ENCODE measurements around the gene LRRC15. TPM values are rescaled to one million over a fixed set of nuclear protein-coding genes. Genes with fewer than 3 reads are reported as not detected.

LRRC15 gene
- total and polyA plus RNA-seq, 2 donors from 2014 or later = 0.09 to 0.63 TPM

GRCh38 chr3:194401346-194401745, 31.8 kb upstream of the LRRC15 start:
- DNase-seq (peak in 1 of 5 donors; percentile 47), FAIRE-seq (no peak)
- no peak overlapping the region for H3K4me3 ChIP-seq (ENCODE audit: low read length in 3 of 3)
- H3K36me3 ChIP-seq (ENCODE audit: control insufficient read depth in 2 of 3, insufficient read depth in 3 of 3, low read length in 3 of 3) = peaks cover 0 to 8% (median 2%) of the 10 kb centered on the region in 3 donors
- no peak overlapping the region for H3K9ac ChIP-seq (ENCODE audit: low read length in 3 of 3)
- H3K9me3 ChIP-seq (ENCODE audit: control insufficient read depth in 2 of 3, insufficient read depth in 1 of 3, low read length in 3 of 3) = no peaks in the 10 kb centered on the region
- H3K27me3 ChIP-seq (ENCODE audit: control insufficient read depth, insufficient read depth, low read length) = peaks cover 8% of the 10 kb centered on the region
- H3K27ac ChIP-seq (ENCODE audit: low read depth in 2 of 2, low read length in 2 of 2) = no peak overlapping the region
- intact Hi-C loops (cut with DNase I) = no loop called here
- H3K4me1 ChIP-seq (ENCODE audit: control insufficient read depth in 2 of 3, insufficient read depth in 2 of 3, low read depth in 1 of 3, low read length in 3 of 3) = peaks cover 0 to 4% (median 0%) of the 10 kb centered on the region in 3 donors
- no peak for TF ChIP-seq CTCF (IDR thresholded peaks at IDR 0.05; ENCODE audit: borderline replicate concordance, extremely low read depth, insufficient read depth)

GRCh38 chr3:194399874-194400411, 30.4 kb upstream of the LRRC15 start:
- no peak for FAIRE-seq
- H3K9me3 ChIP-seq (ENCODE audit: control insufficient read depth in 2 of 3, insufficient read depth in 1 of 3, low read length in 3 of 3) = no peaks in the 10 kb centered on the region
- no peak for DNase-seq

GRCh38 chr3:194399166-194399565, 29.6 kb upstream of the LRRC15 start, which contains the start of gene GP5:
Gene GP5, minus strand, starts transcription at chr3:194399266. Its CDS starts 984 bp downstream, at chr3:194398282.
- Histone ChIP-seq H3K27ac (ENCODE audit: low read depth in 2 of 2, low read length in 2 of 2) (no peak within 1 kb of the TSS), H3K9me3 (ENCODE audit: control insufficient read depth in 2 of 3, insufficient read depth in 1 of 3, low read length in 3 of 3) (no peaks in the 10 kb centered on the region), H3K27me3 (ENCODE audit: control insufficient read depth, insufficient read depth, low read length) (peaks cover 8% of the 10 kb centered on the region), H3K4me3 (ENCODE audit: low read length in 3 of 3) (peak within 1 kb of the TSS in 2 of 3 donors; percentile 4 to 15), H3K36me3 (ENCODE audit: control insufficient read depth in 2 of 3, insufficient read depth in 3 of 3, low read length in 3 of 3) (peaks cover 0 to 6% (median 0%) of the 10 kb centered on the region in 3 donors), H3K9ac (ENCODE audit: low read length in 3 of 3) (no peak within 1 kb of the TSS), H3K4me1 (ENCODE audit: control insufficient read depth in 2 of 3, insufficient read depth in 2 of 3, low read depth in 1 of 3, low read length in 3 of 3) (peaks cover 0 to 9% (median 0%) of the 10 kb centered on the region in 3 donors)
- FAIRE-seq (no peak), DNase-seq (no peak)
- TF ChIP-seq CTCF (IDR thresholded peaks at IDR 0.05; ENCODE audit: borderline replicate concordance, extremely low read depth, insufficient read depth) = no peak
- intact Hi-C loops (cut with DNase I) = loop anchor here (10.0 kb wide), 1 partner anchor 54 kb away; no protein-coding TSS in a partner anchor

More at GRCh38 chr3:194399874-194400411, 30.4 kb upstream of the LRRC15 start:
- Histone ChIP-seq H3K36me3 (ENCODE audit: control insufficient read depth in 2 of 3, insufficient read depth in 3 of 3, low read length in 3 of 3) (peaks cover 0 to 8% (median 0%) of the 10 kb centered on the region in 3 donors), H3K4me1 (ENCODE audit: control insufficient read depth in 2 of 3, insufficient read depth in 2 of 3, low read depth in 1 of 3, low read length in 3 of 3) (peaks cover 0 to 6% (median 0%) of the 10 kb centered on the region in 3 donors), H3K27me3 (ENCODE audit: control insufficient read depth, insufficient read depth, low read length) (peaks cover 8% of the 10 kb centered on the region), H3K9ac (ENCODE audit: low read length in 3 of 3) (no peak overlapping the region), H3K4me3 (ENCODE audit: low read length in 3 of 3) (no peak overlapping the region), H3K27ac (ENCODE audit: low read depth in 2 of 2, low read length in 2 of 2) (no peak overlapping the region)
- intact Hi-C loops (cut with DNase I) = loop anchor here (10.0 kb wide), 1 partner anchor 55 kb away; no protein-coding TSS in a partner anchor
- no peak for TF ChIP-seq CTCF (IDR thresholded peaks at IDR 0.05; ENCODE audit: borderline replicate concordance, extremely low read depth, insufficient read depth)
